Esophagus mucosa (tissue), 1 donor: ENCODE data around the gene CD74. TPM values are rescaled to one million over a fixed set of nuclear protein-coding genes. Genes with fewer than 3 reads are reported as not detected.

Source experiments
- ATAC-seq: fragments of 200-7000 bp; cut with Tn5 transposase; one replicate; pipeline ENCODE4 v1.9.1; 2020
- total RNA-seq: library from RNA; stranded (reverse); gene quantifications from one replicate; pipeline ENCODE4 v1.2.4, GENCODE V29; 2023
- donor health status: DM: yes; HTN: yes; CAD: no.

The CD74 gene
- total RNA-seq, 1 donor from 2014 or later = 125 TPM

- peak; percentile 1 for ATAC-seq
Measured at GRCh38 chr5:150358261-150359095, 54.2 kb downstream of the CD74 start.

- peak; percentile 98 for ATAC-seq
Measured at GRCh38 chr5:150357326-150358260, 55.1 kb downstream of the CD74 start, which contains the start of gene TCOF1. TSS of gene TCOF1 (plus strand) at chr5:150357697. CDS start at chr5:150357747, 50 bp downstream.

- no peak for ATAC-seq
Measured at GRCh38 chr5:150356575-150357294, 56.0 kb downstream of the CD74 start.

GRCh38 chr5:150355791-150356190, 56.9 kb downstream of the CD74 start:
- no peak for ATAC-seq

GRCh38 chr5:150353032-150353675, 59.6 kb downstream of the CD74 start:
- ATAC-seq = no peak

GRCh38 chr5:150352244-150353031, 60.3 kb downstream of the CD74 start:
- no peak for ATAC-seq

Other genes with a start within 250 kb of the CD74 start
- not detected for gene CDX1, start 246.1 kb downstream of the CD74 start, total RNA-seq
- not detected for gene SLC6A7, start 222.8 kb downstream of the CD74 start, total RNA-seq
- gene CAMK2A, start 123.1 kb downstream of the CD74 start, total RNA-seq = 0.28 TPM
- 1.7 TPM for gene ARSI, start 110.0 kb downstream of the CD74 start, total RNA-seq
- 24.8 TPM for gene TCOF1, start 55.2 kb downstream of the CD74 start, total RNA-seq
- 1,847 TPM for gene RPS14, start 36.8 kb upstream of the CD74 start, total RNA-seq
- gene NDST1, start 95.2 kb upstream of the CD74 start, total RNA-seq = 112 TPM
- gene SYNPO, start 227.8 kb upstream of the CD74 start, total RNA-seq = 7.8 TPM
- gene MYOZ3, start 248.3 kb upstream of the CD74 start, total RNA-seq = not detected